ENCODE data around the gene SLC25A12.

The SLC25A12 gene

GRCh38 chr2:171813729-171814128, 80.3 kb downstream of the SLC25A12 start:
- Histone ChIP-seq H3K27ac (ENCODE audit: low read depth, low read length, poor library complexity, severe bottlenecking) (no peak overlapping the region), H3K4me1 (ENCODE audit: insufficient read depth, low read length, severe bottlenecking) (no peaks in the 10 kb centered on the region), H3K9ac (ENCODE audit: low read length) (no peak overlapping the region), H3K27me3 (ENCODE audit: insufficient read depth, low read length) (no peaks in the 10 kb centered on the region), H3K9me3 (ENCODE audit: low read length) (no peaks in the 10 kb centered on the region), H3K79me2 (ENCODE audit: insufficient read depth, low read length) (no peaks in the 10 kb centered on the region), H3K4me2 (ENCODE audit: low read length) (no peak overlapping the region), H2AFZ (ENCODE audit: low read length) (no peak overlapping the region), H4K20me1 (ENCODE audit: insufficient read depth, low read length) (no peaks in the 10 kb centered on the region), H3K36me3 (ENCODE audit: insufficient read depth, low read length) (peaks cover 46% of the 10 kb centered on the region; the same call in 1 of the 2 replicates), H3F3A (ENCODE audit: insufficient read depth, low read length) (no peaks in the 10 kb centered on the region), H3K9me2 (ENCODE audit: low read depth, low read length) (no peaks in the 10 kb centered on the region), H3K4me3 (ENCODE audit: low read depth, low read length, poor library complexity, severe bottlenecking) (no peak overlapping the region)
- no peak for TF ChIP-seq EZH2 (IDR thresholded peaks at IDR 0.05; ENCODE audit: borderline replicate concordance, low read length)
- TF ChIP-seq, protein P1, sequence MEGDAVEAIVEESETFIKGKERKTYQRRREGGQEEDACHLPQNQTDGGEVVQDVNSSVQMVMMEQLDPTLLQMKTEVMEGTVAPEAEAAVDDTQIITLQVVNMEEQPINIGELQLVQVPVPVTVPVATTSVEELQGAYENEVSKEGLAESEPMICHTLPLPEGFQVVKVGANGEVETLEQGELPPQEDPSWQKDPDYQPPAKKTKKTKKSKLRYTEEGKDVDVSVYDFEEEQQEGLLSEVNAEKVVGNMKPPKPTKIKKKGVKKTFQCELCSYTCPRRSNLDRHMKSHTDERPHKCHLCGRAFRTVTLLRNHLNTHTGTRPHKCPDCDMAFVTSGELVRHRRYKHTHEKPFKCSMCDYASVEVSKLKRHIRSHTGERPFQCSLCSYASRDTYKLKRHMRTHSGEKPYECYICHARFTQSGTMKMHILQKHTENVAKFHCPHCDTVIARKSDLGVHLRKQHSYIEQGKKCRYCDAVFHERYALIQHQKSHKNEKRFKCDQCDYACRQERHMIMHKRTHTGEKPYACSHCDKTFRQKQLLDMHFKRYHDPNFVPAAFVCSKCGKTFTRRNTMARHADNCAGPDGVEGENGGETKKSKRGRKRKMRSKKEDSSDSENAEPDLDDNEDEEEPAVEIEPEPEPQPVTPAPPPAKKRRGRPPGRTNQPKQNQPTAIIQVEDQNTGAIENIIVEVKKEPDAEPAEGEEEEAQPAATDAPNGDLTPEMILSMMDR (IDR thresholded peaks at IDR 0.05; ENCODE audit: low read length) = no peak

GRCh38 chr2:171813126-171813525, 80.9 kb downstream of the SLC25A12 start:
- Histone ChIP-seq H3K4me1 (ENCODE audit: insufficient read depth, low read length, severe bottlenecking) (no peaks in the 10 kb centered on the region), H4K20me1 (ENCODE audit: insufficient read depth, low read length) (no peaks in the 10 kb centered on the region), H3F3A (ENCODE audit: insufficient read depth, low read length) (no peaks in the 10 kb centered on the region), H3K27me3 (ENCODE audit: insufficient read depth, low read length) (no peaks in the 10 kb centered on the region), H3K27ac (ENCODE audit: low read depth, low read length, poor library complexity, severe bottlenecking) (no peak overlapping the region), H3K36me3 (ENCODE audit: insufficient read depth, low read length) (peaks cover 41% of the 10 kb centered on the region; the same call in 1 of the 2 replicates), H3K4me3 (ENCODE audit: low read depth, low read length, poor library complexity, severe bottlenecking) (no peak overlapping the region), H3K9ac (ENCODE audit: low read length) (no peak overlapping the region), H3K9me2 (ENCODE audit: low read depth, low read length) (no peaks in the 10 kb centered on the region), H3K9me3 (ENCODE audit: low read length) (no peaks in the 10 kb centered on the region), H2AFZ (ENCODE audit: low read length) (no peak overlapping the region), H3K79me2 (ENCODE audit: insufficient read depth, low read length) (no peaks in the 10 kb centered on the region), H3K4me2 (ENCODE audit: low read length) (no peak overlapping the region)
- TF ChIP-seq EZH2 (IDR thresholded peaks at IDR 0.05; ENCODE audit: borderline replicate concordance, low read length) = no peak
- TF ChIP-seq, protein P1 (IDR thresholded peaks at IDR 0.05; ENCODE audit: low read length) = no peak

GRCh38 chr2:171811245-171811628, 82.8 kb downstream of the SLC25A12 start:
- TF ChIP-seq, protein P1 (IDR thresholded peaks at IDR 0.05; ENCODE audit: low read length) = peak; percentile 57
- TF ChIP-seq EZH2 (IDR thresholded peaks at IDR 0.05; ENCODE audit: borderline replicate concordance, low read length) = no peak
- no peak overlapping the region for H3K27ac ChIP-seq (ENCODE audit: low read depth, low read length, poor library complexity, severe bottlenecking)
- H3K4me3 ChIP-seq (ENCODE audit: low read depth, low read length, poor library complexity, severe bottlenecking) = no peak overlapping the region
- H3K79me2 ChIP-seq (ENCODE audit: insufficient read depth, low read length) = no peaks in the 10 kb centered on the region
- no peaks in the 10 kb centered on the region for H3K9me3 ChIP-seq (ENCODE audit: low read length)
- no peaks in the 10 kb centered on the region for H4K20me1 ChIP-seq (ENCODE audit: insufficient read depth, low read length)
- no peaks in the 10 kb centered on the region for H3F3A ChIP-seq (ENCODE audit: insufficient read depth, low read length)
- H3K9me2 ChIP-seq (ENCODE audit: low read depth, low read length) = no peaks in the 10 kb centered on the region
- H3K4me2 ChIP-seq (ENCODE audit: low read length) = no peak overlapping the region
- H3K36me3 ChIP-seq (ENCODE audit: insufficient read depth, low read length) = peaks cover 47% of the 10 kb centered on the region; the same call in 1 of the 2 replicates
- H2AFZ ChIP-seq (ENCODE audit: low read length) = no peak overlapping the region
- H3K9ac ChIP-seq (ENCODE audit: low read length) = no peak overlapping the region
- H3K27me3 ChIP-seq (ENCODE audit: insufficient read depth, low read length) = no peaks in the 10 kb centered on the region
- no peaks in the 10 kb centered on the region for H3K4me1 ChIP-seq (ENCODE audit: insufficient read depth, low read length, severe bottlenecking)

Data from OCI-LY1 (cell line).